ENCODE results near the gene FLCN.

- TF ChIP-seq GATA2 (IDR thresholded peaks at IDR 0.05; ENCODE audit: low read depth, low read length) (no peak), GATA3 (IDR thresholded peaks at IDR 0.05; ENCODE audit: low read depth, low read length) (no peak)
Observed at GRCh38 chr17:17246879-17247278, 9.9 kb upstream of the FLCN start.
